ENCODE data around the gene OSBPL6.
"Not testable (repeated sequence)": the region's sequence is repeated elsewhere in the genome, so short reads cannot be mapped to it uniquely, and the experiment has no call there.

The OSBPL6 gene

DNA sequence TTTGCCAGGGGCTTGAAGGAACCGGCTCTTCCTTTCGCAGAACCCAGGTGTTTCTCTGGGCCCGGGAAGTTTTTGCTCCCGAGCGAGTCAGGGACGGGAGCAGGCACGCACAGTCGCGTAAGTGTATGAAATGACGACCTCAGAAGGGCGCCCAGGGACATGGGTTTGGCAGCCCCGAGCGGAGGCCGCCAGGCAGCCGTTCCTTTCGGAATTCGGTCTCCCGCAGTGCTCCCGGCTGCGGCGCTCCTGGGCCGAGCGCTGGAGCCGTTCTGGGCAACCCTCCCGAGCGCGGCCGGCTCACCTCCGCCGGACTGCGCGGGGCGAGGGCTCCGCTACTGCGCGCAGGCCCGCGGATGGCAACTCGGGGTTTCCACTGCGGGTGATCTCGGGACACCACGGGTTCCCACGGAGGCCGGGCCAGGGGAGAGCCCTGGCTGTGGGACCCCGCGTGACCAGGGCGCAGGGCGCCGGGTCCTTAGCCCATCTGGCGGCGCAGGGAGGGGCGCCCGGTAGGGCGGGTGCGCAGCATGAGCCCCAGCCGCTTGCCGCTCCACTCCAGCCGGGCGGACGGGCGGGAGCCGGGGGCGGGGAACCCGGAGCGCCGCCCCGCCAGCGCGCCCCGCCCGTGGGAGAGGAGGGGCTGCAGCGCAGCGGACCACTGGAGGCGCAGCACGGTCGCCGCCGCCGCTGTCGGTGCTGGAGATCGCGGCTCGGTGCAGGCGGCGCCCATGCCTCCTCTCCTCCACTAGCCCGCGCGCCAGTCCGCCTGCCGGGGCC is at the start of gene OSBPL6:
Gene OSBPL6, plus strand, starts transcription at position 690 of the 777 bp plus-strand sequence. CDS start 111,673 bp downstream, outside the sequence.
- DNase-seq: peak; percentile 39 to 58

DNA sequence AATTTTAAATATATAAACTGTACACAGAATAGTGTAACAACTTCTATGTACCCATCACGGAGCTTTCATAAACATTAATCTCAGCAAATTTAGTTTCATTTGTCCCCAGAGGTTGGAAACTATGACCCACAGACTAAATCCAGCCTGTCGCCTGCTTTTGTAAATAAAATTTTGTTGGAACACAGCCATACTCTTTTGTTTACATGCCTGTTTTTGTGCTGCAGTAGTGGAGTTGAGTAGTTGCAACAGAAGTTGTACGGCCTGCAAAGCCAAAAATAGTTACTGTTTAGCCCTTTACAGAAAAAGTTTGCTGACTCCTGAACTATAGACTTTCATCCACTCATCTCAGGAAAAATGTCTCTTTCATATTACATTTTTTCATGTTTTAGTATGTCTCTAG is 42.3 kb upstream of the OSBPL6 start:
- no peak for DNase-seq

DNA sequence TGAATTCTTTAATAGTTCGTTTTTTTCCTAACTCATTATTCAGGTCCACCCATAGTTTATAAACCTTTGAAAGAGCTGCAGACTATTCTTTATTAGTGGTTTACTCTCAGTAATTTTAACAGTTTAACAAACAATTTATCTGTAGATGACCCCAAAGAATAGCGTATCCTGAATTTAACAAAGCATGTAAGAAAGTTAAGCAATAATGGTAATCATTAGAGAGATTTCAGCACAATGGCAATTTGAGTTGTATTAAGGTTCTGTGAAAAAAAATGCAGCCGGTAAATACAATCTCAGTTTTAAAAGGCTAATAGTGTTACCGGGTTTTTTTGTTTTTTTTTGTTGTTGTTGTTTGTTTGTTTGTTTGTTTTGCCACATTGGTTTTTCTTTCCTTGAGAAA is 41.8 kb upstream of the OSBPL6 start:
- no peak for DNase-seq

DNA sequence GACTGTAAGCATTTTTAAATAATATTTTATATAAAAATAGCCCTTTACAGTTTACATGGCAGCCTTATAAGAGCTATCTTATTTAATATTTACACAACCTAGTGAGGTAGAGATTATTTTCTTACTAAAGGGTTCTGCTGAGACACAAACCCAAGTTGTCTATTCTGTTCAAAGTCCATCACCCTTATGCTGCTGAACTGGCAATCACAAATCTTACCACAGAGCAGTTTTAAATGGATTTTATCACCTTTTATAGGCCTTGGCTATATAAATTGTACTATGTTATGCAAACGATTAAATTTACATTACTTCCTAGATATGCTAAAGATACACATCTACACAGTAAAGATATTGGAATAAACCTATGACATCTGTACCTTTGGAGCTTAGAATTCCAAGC is 41.3 kb upstream of the OSBPL6 start:
- DNase-seq: no peak

DNA sequence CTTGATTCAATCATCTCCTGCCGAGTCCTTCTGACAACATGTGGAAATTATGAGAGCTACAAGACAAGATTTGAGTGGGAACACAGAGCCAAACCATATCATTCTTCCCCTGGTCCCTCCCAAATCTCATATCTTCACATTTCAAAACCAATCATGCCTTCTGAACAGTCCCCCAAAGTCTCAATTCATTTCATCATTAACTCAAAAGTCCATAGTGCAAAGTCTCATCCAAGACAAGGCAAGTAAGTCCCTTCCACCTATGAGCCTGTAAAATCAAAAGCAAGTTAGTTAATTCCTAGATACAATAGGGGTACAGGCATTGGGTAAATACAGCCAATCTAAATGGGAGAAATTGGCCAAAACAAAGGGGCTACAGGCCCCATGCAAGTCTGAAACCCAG is 40.4 kb upstream of the OSBPL6 start:
- DNase-seq: not testable (repeated sequence)

DNA sequence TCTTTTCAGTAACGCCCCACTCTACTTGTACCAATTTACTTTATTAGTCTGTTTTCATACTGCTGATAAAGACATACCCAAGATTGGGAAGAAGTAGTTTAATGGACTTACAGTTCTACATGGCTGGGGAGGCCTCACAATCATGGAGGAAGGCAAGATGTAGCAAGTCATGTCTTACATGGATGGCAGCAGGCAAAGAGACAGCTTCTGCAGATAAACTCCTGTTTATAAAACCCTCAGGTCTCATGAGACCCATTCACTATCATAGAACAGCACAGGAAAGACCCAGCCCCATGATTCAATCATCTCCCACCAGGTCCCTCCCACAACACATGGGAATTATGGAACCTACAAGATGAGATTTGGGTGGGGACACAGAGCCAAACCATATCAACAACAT is 38.8 kb upstream of the OSBPL6 start:
- DNase-seq: no peak

DNA sequence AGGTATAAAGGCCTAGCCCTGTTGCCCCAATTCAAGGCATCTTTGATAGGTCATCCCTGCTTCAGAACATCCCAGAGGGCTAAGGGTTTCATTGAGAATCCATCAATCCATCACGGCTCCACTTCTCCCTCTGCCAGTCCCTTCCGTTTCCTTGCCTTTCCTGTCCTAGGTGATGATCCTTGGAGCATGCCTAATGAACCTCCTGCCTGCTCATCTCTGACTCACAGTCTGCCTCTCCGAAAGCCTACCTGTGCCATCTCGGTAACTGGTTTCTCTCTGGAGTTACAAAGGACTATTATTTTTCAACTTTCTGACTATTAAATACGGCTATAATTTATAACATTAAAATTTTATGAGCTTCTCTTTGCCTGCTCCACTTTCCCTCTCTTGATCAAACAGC is 36.7 kb upstream of the OSBPL6 start:
- DNase-seq: no peak

DNA sequence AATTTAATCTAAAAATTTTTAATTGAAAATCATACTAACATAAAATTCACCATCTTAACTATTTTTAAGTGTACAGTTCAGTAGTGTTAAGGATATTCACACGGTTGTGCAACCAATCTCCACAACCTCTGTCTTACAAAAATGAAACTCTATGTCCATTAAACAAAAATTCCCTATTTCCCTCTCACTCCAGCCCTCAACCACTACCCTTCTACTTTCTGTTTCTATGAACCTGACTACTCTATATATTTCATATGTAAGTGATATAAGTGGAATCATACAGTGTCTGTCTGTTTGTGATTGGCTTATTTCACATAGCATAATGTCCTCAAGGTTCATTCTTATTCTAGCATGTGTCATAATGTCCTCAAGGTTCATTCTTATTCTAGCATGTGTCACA is 34.3 kb upstream of the OSBPL6 start:
- no peak for DNase-seq

DNA sequence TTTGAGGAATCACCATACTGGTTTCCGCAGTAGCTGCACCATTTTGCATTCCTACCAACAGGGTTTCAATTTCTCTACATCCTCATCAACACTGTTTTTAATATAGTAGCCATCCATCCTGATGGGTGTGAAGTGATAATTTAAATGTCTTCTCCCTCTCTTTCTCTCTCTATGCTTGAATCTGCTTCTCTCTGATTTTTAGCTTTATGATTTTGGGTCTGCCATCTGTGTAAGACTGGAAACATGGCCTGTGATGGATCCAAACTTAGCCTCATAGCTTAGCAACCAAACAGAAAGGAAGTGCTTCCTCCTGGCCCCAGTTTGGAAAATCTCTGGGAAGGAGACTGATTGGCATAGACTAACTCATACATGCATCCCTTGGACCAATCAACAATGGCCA is 33.7 kb upstream of the OSBPL6 start:
- no peak for DNase-seq

DNA sequence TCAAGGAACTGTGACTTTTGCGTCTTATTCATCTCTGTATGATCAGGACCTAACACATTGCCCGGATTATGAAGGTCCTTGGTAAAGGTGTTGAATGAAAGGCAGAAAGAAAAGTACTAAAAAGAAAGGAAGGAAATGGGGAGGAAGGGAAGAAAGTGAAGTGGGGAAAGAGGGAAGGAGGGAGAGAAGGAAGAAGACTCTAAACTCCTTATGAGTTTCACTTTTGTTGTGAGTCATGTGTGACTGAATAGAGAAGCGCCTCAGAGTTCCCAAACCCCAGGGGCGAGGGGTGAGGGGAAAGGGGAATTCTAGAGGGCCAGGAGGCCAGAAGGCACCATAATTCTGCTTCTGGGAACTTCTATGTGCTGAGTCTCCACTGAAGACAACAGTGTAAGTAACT is 30.9 kb upstream of the OSBPL6 start:
- DNase-seq: no peak

DNA sequence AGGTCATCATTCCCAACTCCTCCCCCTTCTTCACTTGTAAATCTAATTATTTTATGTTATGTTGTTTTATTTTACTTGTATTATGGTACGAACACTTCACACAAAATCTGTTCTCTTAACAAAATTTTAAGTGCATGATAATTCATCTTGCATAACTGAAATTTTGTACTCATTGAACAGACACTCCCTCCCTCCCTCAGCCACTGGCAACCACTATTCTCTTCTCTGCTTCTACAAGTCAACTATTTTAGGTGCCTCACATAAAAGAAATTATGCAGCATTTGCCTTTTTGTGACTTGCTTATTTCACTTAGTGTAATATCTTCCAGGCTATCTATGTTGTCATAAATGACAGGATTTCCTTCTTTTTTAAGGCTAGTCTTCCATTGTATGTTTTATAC is 30.4 kb upstream of the OSBPL6 start:
- no peak for DNase-seq

DNA sequence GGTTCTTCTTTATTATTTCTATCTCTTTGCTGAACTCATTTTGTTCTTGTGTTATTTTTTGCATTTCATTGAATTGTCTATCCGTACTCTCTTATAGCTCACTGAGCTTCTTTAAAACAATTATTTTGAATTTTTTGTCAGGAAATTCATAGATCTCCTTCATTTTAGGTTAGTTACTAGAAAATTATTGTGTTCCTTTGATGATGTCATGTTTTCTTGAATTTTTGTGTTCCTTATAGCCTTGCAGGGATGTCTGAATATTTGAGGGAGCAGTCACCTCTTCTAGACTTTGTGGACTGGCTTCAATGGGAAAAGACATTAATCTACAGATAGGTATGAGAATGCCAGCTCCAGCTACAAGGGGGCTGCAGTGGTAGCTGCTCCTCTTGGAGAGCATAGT is 20.7 kb upstream of the OSBPL6 start:
- DNase-seq: no peak

DNA sequence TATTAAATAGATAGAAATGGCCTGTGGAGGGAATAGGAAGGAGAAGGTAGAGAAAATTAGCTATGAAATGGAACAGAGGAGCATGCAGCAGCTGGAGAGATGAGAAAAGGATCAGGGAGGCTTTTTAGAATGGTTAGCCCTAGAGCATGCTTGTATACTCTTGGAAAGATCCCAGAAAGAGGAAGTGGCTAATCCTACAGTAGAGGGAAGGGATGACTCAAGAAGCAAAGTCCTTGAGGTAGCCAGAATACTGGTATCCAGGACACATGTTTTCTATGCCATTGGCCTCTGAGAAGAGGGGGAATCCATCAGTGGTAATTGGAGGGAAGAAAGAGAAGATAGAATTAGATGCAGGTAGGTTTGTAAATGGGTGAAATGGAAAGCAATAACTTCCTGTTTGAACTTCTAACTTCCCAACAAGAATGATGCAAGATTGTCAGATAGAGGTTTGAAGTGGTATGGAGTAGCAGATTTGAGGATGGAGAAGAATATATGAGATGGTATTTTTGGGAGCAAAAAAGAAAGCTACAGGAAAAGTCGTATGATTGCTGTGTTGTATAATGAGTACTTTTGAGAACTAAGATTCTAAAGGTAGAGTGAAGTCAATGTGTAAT is 17.1 kb upstream of the OSBPL6 start:
- DNase-seq: no peak

DNA sequence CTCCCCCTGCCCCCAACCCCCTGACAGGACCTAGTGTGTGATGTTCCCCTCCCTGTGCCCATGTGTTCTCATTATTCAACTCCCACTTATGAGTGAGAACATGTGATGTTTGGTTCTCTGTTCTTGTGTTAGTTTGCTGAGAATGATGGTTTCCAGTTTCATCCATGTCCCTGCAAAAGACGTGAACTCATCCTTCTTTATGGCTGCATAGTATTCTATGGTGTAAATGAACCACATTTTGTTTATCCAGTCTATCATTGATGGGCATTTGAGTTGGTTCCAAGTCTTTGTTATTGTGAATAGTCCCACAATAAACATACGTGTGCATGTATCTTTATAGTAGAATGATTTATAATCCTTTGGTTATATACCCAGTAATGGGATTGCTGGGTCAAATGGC is 13.7 kb upstream of the OSBPL6 start:
- DNase-seq: not testable (repeated sequence)

DNA sequence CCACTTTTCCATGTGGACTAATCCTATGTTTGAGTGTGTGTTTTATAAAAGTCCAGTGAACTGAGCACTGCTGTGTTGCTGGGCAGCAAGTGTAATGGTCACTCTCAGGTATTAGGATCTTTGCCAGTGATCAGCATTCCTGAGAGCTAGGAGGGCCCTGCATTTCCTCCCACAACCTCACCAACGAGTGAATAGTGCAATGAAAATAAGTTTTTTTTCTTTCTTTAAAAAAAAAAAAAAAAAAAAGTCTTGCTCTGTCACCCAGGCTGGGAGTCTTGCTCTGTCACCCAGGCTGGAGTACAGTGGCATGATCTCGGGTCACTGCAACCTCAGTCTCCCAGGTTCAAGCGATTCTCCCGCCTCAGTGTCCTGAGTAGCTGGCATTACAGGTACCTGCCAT is 6.5 kb upstream of the OSBPL6 start:
- DNase-seq: no peak

DNA sequence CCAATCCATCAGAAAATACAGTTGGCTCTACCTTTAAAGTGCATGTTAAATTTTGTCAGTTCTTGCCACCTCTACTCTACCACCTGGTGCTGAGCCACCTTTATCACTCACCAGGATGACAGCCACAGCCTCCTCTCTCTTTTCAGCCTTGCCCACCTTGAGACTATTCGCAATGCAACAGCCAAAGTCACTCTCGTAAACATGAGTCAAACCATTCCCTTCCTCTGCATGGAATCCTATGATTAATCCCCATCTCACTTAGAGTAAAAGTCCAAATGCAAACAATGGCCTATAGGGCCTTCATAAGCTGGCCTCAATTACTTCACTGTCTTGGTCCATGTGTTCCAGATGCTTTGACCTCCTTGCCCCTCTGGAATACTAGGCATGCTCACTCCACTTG is 5.8 kb upstream of the OSBPL6 start:
- no peak for DNase-seq

DNA sequence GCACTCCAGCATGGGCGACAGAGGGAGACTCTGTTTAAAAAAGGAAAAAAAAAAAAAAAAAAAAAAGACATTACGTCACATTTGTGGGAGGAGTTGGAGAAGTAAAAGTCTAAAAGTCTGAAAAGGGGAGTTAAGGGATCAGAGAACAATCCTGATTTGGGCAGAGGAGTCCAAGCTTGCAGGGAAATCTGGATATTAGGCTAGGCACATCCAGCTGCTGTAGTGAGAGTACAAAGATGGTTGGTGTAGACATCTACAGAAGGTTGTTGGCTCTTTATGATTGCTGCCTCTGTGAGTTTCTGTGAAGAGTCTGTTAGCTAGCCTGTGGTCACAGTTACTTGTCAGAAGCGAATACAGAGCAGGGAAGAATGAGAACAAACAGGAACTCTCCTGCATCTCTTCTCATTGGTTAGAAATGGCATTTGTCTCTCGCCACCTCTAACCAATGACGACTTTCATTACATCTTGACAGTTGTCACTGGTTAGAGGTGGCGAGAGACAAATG is 3.3 kb upstream of the OSBPL6 start:
- DNase-seq: no peak

DNA sequence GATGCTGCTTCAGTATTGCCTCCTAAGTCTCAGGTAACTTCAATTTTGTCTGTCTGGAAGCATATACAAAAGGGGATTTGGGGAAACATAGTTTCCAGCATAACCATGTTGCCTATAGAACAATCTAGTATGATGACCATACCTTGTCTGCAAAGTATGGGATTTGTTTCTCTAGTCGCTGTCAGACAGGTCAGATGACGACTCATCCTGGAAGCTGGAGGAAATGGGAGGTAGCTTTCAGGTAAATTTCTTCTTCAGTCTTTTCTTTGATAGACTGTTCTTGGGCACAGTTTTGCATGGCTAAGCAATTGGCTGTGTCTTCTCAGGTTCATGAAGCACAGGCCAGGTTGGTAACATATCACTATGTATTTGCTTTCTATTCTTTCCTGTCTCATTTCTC is 2.8 kb upstream of the OSBPL6 start:
- no peak for DNase-seq

DNA sequence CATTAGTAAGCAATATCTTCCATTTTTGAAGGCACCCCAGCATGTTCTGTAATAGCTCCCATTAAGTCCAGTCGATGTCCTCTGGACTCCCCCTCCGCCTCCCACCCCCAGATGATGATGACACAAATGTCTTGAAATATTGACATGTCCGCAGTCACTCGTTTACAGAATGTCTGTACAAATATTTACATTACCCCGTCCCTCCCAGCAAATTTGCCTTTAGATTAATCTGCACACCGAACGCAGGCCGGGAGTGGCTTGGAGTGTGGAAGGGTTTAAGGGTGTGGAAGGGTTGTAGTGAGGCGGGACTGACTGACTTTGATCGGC is 853 bp upstream of the OSBPL6 start:
- DNase-seq: no peak

DNA sequence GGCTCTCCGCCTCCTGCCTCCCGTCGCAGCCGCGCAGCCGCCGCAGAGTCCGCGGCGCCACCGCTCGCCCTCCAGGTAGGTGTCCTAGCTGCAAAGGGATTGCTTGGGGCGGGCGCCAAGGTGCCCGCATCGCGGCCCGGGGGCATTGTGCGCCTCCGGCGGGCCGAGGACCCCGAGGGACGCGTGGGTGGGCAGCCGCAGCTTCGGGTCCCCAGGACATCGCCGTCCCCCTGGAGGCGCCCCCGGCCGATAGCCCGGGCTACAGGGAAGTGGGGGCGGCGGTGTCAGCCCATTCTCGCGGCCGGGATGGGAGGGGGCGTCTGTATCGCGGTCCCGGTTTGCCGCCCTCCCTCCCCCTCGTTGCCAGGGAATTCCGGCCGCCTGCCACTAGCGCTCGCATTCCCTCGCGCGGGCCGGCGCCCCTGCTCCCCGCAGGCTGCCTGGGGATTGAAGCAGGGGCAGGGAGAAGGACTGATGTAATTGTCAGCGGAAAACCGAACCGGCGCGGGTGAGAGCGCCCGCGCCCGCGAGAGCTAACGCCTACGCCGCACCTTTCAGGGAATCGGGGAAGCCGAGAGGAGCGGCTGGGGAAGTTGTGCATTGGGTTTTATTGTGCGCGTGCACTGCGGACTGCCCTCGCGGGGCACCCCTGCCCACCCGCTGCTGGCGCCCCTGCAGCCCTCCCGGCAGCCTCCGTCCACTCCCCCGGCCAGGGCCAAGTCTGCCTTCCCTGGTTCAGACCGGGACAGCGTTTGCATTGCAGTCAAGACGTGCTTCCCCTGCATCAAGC is 483 bp downstream of the OSBPL6 start:
- peak in 1 of 2 donors; percentile 5 for DNase-seq

DNA sequence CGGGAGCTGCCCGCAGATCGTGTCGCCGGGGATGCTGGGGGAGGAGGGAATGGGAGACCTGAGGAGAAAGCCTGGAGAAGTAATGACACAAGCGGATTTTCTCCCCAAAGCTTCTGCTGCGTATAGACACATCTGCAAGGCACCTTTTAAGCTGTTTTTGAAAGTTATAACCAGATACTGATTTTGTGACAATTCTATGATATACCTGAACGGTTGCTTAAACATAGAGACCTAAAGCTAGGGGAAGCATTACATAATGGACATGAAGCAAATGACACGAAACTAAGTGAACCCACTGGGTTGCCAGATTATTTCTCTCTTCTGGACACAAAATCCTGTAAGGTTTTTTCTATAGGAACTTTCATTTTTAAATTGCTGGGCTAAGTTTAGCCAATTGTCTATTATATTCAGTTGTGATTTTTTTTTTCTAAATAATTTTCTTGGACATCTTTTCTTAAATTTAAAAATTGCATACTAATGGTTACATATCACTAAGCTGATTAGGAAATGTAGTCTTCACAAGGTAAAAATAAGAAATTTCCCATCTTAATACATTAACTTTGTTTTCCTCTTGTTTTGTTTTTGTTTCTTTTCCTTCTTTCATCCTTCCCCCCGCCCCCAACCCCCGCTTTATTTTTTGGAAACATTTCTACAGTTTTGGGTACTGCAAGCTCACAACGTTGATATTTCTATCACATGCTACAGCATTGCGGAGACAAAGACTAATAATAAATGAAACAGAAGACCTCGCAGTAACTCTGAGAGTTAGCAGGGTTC is 1.3 kb downstream of the OSBPL6 start:
- DNase-seq: no peak

DNA sequence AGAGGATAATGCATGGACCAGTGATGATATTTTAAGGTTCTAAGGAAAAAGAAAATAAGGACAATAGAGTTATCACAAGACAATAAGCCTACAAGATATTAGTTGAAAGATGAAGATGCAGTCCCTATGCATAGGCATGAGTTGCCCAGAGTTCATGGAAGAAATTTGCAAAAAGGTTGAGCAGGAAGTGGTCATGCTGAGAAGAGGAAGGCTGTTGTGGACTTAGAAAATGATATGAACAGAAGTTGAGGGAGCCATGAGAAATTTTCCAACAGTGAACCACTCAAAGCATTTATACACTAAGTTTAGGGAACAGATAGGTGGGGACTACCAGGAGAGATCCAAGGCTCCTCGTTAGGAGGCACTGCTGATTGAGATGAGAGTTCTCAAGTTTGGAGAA is 3.5 kb downstream of the OSBPL6 start:
- no peak for DNase-seq

DNA sequence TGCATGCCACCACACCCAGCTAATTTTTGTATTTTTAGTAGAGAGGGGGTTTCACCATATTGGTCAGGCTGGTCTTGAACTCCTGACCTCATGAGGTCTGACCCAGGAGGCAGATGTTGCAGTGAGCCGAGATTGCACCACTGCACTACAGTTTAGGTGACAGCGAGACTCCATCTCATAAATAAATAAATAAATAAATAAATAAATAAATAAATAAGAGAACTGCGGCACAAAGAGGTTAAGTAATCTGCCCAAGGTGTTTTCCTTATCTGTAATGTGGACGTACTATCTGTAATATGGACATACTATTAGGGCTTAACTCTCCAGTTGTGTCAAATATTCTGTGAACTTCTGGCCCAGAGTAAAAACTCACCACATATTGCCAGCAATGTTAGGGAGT is 4.1 kb downstream of the OSBPL6 start:
- not testable (repeated sequence) for DNase-seq

Data from stimulated activated CD4-positive, alpha-beta T cell treated with anti-CD3 and anti-CD28 coated beads, Interleukin-2, amount 100 ng/mL, for 48 hours (primary cell).